ACHN (cell line): Measurements from ENCODE around the gene USP48.
"Not testable (repeated sequence)": the region's sequence is repeated elsewhere in the genome, so short reads cannot be mapped to it uniquely, and the experiment has no call there.

Source experiments
- DNase-seq: peaks from one replicate; pipeline ENCODE4 v3.0.0-alpha.2; 2015
- in situ Hi-C: cut with HindIII; loops from 2 replicates; pipeline ENCODE4 v1.10.0; 2017; ENCODE audit warnings: low sequenced_read_pairs, low pct_ligation_motif_present, low pct_unique_long_range_greater_than_20kb

The USP48 gene

GRCh38 chr1:21779613-21780521 lies 3.1 kb downstream of the USP48 start:
- DNase-seq, result no peak
- in situ Hi-C loops, result no loop called here

DNA sequence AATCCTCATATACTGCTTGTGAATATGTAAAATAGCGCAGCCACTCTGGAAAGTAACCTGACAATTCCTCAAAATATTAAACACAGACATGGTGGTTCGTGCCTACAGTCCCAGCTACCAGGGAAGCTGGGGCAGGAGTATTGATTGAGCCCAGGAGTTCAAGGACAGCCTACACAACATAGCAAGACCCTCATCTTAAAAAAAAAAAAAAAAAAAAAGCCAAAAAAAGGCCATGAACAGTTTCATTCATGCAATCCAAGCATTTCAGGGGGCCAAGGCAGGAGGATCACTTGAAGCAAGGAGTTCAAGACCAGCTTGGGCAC lies 4.6 kb downstream of the USP48 start:
- in situ Hi-C loops, result no loop called here
- no peak for DNase-seq

DNA sequence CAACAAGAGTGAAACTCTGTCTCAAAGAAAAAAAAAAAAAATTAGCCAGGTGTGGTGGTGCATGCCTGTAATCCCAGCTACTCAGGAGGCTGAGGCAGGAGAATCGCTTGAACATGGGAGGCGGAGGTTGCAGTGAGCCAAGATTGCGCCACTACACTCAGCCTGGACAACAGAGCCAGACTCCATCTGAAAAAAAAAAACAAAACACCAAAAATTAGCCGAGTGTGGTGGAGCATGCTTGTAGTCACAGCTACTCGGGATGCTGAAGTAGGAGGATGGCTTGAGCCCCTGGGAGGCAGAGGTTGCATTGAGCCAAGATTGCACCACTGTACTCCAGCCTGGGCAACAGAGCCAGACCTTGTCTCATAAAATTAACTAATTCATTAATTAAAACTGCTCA lies 6.0 kb downstream of the USP48 start:
- DNase-seq, in situ Hi-C loops: not testable (repeated sequence)

GRCh38 chr1:21775985-21776562 lies 6.9 kb downstream of the USP48 start:
- no peak for DNase-seq
- in situ Hi-C loops, result no loop called here

DNA sequence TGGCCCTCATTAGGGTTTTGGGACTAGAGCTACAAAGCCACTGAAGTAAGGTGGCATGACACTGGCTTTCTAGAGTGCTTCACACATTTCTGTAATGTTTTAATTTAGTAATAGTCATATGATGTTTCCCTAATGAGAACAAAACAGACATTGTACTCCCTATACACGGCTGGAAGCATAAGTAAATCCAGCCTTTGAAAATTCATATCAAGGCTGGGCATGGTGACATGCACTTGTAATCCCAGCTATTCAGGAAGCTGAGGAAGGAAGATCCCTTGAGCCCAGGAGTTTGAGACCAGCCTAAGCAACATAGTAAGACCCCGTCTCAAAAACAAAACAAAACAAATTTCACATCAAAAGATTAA lies 7.4 kb downstream of the USP48 start:
- in situ Hi-C loops, result no loop called here
- no peak for DNase-seq

DNA sequence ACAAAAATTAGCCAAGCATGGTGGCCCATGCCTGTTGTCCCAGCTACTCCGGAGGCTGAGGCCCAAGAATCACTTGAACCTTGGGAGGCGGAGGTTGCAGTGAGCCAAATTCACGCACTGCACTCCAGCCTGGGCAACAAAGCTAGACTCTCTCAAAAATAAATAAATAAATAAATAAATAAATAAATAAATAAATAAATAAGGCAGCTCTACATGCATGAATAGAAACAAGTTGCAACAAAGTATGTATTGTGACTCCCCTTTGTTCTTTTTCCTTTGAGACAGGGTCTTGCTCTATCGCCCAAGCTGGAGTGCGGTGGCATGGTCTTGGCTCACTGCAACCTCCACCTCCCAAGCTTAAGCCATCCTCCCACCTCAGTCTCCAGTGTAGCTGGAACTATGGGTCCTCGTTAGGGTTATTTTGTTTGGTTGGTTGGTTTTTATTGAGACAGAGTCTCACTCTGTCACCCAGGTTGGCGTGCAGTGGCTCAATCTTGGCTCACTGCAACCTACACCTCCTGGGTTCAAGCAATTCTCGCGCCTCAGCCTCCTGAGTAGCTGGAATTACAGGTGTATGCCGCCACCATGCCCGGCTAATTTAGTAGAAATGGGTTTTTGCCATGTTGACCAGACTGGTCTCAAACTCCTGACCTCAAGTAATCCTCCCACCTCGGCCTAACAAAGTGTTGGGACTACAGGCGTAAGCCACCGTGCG lies 8.0 kb downstream of the USP48 start:
- in situ Hi-C loops, result no loop called here
- no peak for DNase-seq

DNA sequence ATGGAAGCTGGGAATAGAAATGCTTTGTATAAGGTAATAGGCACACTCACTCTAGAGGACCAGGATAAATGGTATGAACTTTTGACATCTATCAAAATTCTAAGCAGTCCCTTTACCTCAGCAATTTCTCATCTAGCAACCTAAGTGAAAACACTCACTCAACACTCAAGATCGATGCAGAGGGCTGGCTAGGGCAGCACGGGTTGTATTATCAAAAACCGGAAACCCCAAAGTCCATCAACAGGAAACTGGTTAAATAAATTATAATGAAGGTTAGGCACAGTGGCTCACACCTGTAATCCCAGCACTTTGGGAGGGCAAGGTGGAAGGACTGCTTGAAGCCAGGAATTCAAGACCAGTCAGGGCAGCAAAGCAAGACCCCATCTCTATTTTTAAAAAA lies 9.4 kb downstream of the USP48 start:
- in situ Hi-C loops, result no loop called here
- DNase-seq, result no peak

DNA sequence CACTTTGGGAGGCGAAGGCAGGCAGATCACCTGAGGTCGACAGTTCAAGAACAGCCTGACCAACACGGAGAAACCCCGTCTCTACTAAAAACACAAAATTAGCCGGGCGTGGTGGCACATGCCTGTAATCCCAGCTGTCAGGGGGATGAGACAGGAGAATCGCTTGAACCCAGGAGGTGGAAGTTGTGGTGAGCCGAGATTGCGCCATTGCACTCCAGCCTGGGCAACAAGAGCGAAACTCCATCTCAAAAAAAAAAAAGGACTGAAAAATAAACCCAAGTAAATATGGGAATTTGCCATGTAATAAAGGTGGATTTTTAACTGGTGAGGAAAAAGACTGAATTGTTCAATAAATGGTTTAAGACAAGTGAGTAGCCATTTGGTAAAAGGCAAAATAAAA lies 11.3 kb downstream of the USP48 start:
- DNase-seq, in situ Hi-C loops: not testable (repeated sequence)

DNA sequence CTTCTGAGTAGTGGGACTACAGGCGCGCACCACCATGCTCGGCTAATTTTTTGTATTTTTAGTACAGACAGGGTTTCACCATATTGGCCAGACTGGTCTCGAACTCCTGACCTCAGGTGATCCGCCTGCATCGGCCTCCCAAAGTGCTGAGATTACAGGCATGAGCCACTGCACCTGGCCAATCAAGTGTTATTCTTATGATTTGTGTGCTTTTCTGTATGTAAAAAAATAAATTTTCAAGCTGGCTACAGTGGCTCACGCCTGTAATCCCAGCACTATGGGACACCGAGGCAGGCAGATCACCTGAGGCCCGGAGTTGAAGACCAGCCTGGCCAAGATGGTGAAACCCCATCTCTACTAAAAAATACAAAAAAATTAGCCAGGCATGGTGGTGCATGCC lies 12.3 kb downstream of the USP48 start:
- in situ Hi-C loops, DNase-seq: not testable (repeated sequence)

- in situ Hi-C loops, result no loop called here
- DNase-seq, result no peak
Observed at GRCh38 chr1:21770201-21770600, 12.7 kb downstream of the USP48 start.

DNA sequence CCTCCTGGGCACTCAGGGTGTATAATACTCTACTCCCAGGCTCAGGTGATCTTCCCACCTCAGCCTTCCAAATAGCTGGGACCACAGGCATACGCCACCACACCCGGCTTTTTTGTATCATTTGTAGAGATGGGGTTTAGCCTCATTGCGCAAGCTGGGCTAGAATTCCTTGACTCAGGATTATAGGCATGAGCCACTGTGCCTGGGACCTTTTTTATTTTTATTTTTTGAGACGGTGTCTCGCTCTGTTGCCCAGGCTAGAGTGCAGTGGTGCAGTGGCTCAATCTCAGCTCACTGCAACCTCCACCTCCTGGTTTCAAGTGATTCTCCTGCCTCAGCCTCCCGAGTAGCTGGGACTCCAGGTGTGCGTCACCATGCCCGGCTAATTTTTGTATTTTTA lies 15.8 kb downstream of the USP48 start:
- DNase-seq, in situ Hi-C loops: not testable (repeated sequence)

GRCh38 chr1:21766210-21766609 lies 16.7 kb downstream of the USP48 start:
- DNase-seq, result no peak
- in situ Hi-C loops, result no loop called here

DNA sequence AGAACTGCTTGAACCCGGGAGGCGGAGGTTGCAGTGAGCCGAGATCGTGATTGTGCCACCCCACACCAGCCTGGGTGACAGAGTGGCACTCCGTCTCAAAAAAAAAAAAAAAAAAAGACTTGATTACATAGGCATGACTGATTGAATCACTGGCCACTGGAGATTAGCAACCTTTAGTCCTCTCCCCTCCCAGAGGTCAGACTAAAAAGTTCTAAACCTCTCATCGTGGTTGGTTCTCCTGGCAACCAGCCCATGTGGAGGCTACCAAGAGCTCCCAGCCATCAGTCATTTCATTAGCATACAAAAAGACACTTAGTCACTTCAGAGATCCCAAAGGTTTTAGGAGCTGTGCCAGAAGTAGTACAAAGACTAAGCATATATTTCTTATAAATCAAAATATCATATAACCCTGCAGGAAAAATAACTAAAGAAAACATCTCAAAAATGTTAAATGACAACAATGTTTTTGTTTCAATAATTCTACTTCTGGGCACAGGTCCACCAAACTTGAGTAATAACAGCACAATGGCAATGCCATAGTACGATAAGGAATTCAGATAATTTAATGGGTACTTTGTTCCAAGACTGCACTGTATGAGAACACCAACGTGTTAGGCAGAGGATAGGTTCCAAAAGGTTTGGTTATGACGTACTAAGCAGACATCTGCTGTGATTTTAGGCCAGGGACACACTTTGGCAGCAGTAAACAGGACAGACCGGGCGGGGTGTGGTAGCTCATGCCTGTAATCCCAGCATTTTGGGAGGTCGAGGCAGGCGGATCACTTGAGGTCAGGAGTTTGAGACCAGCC lies 18.1 kb downstream of the USP48 start:
- in situ Hi-C loops, result no loop called here
- peak; percentile 58 for DNase-seq

DNA sequence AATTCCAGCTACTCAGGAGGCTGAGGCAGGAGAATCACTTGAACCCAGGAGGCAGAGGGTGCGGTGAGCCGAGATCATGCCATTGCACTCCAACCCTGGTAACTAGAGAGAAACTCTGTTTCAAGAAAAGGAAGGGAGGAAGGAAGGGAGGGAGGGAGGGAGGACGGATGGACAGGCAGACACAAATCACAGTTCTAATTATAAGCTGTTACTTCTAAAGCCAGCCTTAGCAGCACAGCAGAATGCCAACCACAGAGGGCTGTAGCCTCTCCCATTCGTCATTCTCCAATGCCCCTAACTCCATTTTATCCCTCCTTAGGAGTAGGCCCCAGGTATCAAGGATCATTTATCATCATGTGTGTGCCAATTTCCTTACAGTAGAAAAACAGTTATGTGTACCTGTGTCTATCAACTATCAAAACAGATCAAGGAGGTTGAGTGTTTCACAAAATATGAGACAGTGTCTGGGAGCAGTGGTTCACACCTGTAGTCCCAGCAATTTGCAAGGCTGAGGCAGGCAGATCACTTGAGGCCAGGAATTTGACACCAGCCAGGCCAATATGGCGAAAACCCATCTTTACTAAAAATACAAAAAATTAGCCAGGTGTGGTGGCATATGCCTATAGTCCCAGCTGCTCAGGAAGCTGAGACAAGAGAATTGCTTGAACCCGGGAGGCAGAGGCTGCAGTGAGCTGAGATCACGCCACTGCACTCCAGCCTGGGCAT lies 19.1 kb downstream of the USP48 start:
- DNase-seq, result no peak
- in situ Hi-C loops, result no loop called here

DNA sequence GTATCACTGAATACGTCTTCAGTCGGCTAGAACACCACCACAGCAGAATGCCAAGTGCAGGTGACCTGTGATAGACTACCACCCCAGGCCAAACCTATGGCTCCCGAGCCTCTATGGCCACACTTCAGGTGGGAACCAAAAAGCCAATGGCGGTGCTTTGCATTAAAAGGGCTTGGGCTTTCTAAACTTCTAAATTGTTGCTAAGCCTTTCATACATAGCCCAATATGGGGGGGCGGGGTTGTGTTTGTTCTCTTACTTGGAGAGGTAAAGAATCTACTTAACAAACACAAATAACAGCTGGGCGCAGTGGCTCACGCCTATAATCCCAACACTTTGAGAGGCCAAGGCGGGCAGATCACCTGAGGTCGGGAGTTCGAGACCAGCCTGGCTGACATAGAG lies 19.7 kb downstream of the USP48 start:
- in situ Hi-C loops, result no loop called here
- DNase-seq, result no peak

- in situ Hi-C loops, result no loop called here
- no peak for DNase-seq
Observed at GRCh38 chr1:21762022-21762404, 20.9 kb downstream of the USP48 start.

GRCh38 chr1:21761052-21761451 lies 21.9 kb downstream of the USP48 start:
- DNase-seq, result no peak
- in situ Hi-C loops, result no loop called here

GRCh38 chr1:21759818-21760217 lies 23.1 kb downstream of the USP48 start:
- in situ Hi-C loops, result no loop called here
- DNase-seq, result no peak
